Middle frontal gyrus (tissue), 1 donor: ENCODE data around the gene MORN1.

ENCODE experiments used
- DNase-seq: peaks from one replicate; pipeline ENCODE4 v3.0.0-alpha.2; 2015; ENCODE audit warnings: low spot score; ENCODE audit errors: extremely low spot score

MORN1 gene

DNA sequence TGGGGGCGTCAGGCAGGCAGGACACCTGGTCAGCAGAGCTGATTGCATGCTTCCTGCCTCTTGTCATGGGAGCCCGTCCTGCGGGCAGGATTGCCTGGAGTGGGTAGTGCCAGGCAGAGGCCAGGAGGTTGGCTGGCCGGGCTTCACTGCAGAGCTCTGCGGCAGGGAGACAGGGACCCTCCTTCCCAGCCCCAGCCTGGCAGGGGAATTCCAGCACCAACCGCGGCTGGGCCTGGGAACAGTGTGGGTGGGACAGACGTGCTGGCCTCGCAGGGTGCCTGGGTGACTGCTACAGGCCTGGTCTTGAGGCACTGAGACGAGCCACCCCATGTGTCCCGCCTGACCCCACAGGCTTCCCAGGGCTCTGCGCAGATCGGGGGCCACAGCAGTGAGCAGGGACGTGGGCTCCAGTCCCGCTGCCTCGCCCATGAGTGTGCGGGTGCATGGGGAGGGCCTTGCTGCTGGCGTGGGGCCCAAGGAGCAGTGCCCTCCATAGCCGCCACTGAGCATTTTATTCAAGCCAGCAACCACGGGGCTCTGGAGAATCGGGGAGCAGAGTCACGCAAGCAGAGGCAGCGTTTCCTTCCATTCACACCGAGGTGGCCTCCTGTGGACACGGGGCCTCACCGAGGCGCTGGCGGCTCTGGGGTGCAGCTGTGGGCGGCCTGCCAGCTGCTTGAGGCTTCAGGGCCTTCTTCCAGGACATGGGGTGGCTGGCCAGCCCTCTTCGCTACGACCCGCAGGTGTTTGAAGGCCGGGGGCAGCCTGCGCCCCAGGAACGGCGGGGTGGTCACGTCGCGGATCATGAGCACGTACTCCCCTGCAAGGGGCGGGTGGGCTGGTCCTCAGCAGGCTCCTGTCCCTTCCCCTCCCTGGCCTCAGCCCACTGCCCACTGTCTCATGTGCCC lies 70.3 kb downstream of the MORN1 start:
- DNase-seq: no peak

DNA sequence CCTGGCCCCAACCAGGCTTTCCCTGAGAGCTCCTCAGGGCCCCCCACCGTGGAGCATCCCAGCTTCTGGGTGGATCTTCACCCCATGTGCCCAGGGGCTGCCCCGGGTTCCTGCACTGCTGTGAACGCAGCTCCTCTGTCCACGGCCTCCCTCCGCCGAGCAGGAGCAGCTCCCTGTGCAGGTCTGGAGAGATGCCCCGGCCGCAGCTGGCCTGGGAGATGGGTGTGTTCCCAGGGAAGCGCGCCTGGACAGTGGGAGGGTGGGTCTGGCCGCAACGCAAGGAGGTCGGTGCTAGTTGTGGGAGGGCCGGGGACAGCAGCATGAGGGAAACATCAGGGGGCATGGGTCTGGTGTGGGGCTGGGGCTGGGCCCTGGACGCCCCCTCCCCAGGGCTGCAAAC lies 71.3 kb downstream of the MORN1 start:
- DNase-seq: no peak

DNA sequence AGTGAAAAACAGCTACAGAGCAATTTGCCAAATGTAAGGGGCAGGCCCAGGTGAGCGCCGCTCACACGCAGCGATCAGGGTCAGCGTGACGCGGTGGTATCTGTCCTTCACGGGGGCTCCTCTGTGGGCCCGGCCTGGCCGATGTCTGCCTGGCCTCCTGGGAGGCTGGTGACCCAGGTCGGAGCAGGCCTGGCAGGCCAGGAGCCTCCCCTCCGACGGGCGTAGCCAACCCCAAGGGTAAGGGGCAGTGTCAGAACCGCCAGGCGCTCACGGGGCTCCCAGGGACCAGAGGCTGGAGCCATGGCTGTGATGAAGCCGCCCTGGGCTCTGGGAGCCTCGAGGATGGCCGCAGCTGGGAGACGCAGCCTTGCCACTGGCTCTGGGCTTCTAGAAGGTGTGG lies 72.1 kb downstream of the MORN1 start:
- no peak for DNase-seq

DNA sequence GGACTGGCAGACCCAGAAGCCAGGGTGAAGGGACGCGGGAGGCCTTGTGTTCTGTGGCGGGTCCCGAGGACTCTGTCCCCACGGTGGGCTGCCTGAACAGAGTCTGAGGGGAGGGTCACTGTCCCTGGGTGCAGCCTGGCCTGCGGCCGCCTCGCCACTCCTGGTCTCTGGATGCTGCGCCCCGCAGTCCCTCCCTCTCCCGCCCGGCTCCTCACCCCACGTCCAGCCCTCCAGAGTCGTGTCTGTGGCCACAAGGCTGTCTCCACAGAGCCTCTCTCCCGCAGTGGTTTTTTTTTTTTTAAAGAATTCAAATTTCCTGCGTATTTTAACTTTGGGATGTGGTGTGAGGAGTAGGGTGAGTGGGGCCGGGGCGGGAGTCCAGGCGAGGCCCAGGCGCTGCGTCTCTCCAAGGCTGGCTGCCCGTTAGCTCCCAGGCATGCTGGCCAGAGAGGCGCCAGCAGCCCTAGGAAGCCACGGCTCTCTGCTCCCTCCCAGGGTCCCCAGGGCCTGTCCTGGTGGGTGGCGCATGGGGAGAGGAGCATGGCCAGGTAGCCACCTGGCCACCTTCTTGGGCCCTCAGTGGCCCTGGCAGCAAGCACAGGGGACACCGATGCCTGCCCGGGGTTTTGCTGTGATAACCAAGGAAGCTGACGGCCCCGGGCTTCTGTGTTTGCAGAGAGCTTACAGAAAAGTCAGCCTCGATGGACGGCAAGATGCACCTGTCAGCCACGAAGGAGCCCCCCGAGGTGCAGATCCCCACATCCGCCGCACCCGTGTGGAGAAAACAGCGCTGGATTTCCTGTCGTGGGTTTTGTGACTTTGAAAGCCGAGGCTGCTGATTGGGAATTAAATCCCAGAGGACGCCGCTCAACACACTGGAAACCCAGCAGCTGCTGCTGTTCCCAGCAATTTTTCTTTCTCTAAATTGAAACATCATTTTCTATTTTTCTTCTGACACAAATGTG lies 72.8 kb downstream of the MORN1 start:
- DNase-seq: no peak

DNA sequence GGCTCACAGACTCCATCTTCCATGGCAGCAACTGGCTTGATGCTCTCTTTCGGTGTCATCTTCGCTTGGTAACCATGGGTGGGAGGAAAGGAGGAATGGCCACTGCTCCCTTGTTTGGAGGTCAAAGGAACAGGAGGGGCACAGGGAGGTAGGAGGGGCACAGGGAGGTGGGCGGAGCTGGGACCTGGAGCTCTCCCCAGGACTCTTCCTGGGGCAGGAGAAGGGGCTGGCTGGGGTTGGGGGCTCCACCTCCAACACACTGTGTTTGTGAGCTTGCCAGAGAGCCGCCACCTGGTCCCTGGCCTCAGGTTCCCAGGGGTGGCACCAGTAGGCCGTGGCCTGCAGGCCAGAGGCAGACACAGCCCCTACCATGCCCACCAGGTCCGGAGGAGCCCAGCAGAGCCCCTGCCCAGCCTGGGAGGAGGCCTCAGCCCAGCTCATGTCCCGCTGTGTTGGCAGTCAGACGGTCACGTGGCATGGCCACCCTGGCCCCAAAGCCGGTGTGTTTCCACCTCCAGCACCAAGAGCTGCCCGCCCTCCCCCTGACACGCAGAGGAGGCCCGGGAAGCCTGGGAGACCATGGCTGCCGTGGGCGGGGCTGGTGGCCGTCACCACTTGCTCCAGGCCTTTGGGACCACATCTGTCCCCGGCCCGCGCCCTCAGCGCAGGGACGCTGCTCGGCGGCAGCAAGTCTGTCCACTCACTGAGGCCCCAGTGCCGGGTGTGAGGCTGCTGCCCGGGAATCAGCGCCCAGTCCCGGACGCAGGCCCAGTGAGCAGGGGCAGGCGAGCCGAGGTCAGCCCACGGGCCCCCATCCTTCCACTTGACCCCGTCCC lies 73.9 kb downstream of the MORN1 start:
- DNase-seq: no peak

DNA sequence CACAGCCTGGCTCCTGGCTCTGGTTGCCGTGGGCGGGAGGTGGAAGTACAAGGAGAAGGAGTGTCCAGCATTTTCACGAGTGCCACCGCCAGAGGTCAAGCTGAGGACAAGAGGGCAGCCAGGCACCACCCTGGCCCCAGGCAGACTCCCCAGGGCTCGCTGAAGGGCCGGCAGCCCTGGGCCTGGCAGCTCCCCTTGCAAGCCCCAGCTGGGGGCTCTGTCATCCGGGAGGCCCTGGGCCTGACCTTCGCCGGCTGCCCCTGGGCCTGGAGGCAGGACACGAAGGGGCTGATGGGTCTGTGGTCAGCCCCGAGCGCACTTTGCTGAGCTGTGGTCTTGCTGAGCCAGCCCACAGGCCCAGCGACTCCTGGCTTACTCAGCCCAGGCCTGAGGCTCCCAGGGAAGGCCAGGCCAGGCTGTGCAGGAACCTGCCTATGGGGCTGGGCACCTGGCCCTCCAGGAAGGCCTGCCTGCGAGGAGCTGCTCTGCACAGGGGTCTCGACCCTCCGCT lies 74.8 kb downstream of the MORN1 start:
- DNase-seq: no peak

DNA sequence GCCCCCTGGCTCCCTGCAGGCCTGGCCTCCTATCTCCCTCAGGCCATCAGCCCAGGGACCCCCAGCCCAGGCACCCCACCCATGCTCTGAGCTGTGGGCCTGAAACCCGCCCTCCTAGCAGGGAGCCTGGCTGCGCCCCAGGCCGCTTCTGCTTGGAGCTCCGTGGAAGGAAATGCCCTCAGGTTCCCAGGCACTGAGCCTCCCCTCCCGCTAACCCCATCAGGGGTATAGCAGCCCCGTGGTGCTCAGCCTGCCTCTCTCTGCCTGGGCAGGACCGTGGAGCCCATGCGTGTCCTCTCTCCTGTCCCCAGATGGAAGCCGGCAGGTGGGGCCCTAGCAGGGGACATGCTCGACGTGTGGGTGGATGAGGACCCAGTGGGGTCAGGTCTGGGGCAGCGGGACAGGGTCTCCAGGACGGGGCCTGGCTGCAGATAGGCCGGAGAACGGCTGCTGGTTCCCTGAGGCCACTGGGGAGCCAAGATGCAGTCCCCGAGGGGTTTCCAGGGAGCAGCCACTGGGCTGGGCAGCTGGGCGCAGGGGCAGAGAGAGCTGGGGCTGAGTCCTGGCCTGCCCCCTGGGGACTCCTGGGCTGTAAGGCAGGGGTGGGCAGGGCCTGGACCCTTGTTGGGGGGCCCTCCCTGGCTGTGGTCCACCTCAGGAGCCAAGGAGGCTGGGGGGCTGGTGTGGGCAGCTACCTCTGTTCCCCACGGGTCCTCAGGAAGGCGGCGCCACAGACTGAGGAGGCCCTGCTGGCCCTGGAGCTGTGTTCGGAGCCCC lies 75.5 kb downstream of the MORN1 start:
- DNase-seq: no peak

DNA sequence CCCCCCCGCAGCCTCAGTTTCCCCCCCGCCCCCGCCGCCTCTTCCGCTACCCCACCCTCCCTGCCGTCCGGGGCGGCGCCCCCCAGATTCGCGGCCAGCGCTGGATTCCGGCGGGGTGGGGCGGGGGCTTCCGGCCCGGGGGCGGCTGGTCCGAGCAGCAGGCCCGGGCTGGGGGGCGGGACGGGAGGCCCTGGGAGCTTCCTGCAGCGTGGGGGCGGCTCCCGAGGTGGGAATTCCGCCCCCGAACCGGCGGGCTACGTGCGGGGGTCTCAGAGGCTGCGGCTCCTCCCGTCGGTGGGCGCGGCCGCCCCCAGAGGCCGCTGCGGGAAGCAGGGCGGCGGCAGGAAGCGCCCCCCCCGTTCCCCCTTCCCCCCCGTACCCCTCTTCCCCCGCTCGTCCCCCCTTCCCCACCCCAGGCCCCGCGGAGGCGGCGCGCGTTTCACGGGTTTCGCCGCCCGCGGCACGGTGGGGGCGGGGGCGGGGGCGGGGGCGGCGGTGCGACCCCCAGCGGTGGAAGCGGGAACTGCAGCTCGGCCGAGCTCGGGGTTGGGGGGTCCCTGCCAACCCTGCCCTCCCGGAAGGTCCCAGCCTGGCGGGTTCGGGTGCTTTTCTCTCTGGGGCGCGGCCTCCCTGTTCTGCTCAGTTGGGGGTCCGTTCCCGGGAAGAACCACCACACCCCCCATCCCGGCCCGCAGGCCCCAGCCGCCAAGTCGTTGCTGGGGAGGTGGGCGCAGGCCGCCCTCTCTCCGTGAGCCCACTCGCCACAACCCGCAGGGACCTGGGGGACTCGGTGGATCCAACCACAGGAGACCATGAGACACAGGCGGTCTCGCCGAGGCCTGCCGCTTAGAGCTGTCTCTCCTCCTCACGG lies 76.3 kb downstream of the MORN1 start:
- DNase-seq: no peak

DNA sequence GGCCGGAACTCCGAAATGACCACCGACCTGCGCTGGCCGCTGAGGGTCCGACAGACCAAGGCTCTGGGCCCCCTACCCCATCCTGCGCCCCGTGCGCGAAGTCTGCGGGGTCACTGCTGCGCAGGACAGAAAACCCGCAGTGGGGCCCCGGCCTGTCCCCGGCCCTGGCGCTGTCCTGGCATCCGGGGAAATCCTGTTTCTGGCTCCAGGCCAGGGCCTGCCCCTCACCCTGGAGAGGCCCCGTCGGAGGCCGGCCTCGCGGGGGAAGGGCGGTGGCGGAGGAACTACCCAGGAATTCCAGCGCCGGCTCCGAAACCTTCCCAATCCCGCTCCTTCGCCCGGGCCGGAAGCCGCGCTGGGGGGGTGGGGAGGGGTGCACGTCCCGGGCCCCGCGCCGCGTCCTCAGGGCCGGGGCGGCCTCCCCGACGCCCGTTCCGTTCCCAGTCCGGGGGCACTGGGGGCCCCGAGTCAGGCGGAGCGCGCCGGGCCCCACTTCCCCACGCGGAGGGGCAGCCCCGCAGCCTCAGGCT lies 77.0 kb downstream of the MORN1 start:
- no peak for DNase-seq

DNA sequence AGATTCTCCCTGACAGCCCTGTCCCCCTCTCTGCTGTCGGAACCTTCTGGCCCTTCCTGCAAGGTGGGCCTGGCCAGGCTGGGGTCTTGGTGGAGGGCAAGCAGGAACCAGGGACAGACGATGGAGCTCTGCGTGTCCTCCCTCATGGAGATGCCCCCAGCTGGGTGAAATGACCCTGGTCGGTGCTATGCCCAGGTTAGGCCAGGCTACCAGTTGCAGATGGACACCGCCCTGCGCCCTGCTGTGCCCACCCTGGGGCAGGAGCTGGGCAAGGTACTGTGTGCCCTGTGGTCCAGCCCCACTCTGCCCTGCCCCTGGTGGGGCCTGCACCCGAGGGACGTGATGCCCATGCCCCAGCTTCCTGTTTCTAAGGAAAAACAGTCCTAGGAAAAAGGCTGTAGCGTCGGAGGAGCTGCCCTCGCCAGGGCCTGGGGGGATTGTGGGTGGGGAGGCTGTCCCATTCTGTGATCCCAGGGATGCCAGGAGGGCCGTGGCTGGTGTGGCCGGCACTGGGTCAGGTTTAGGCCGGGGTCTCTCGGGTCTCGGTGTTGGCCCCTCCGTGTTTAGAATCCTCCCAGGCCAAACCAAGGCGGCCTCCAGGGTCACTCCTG lies 77.6 kb downstream of the MORN1 start:
- no peak for DNase-seq

DNA sequence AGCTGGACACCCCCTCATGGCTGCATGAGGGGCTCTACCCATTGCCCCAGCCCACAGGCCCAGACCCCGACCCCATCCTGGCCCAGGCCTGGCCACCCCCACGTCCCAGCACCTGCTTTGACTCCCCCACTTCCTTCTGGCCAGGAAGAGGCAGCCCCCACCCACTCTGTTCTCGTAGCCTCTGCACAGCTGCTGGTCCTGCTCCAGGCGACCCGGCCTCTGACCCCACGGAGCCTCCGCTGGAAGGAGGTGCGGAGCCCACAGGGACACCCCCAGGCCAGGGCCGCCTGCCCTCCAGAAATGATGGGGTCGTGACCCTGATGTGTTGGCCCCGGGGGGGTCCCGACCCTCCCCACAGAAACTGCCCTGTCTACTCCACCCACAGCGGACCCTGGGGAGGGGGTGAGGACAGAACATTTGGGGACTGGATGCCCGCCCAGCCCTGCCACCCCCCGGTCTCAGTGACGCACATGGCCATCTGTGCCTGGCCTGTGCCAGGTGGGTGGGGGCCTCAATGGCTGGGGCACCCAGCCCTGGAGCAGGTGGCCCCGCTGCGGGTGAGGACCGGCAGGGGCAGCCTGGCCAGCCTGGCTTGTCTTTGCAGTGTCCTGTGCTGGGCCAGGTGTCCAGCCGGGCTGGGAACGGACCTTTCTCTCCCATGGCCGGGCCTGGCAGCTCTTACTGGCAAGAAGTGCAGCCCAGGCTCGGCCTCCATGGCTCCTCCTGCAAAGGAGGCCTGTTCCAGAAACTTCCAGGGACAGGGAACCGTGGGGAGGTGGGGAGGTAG lies 78.6 kb downstream of the MORN1 start:
- DNase-seq: no peak

DNA sequence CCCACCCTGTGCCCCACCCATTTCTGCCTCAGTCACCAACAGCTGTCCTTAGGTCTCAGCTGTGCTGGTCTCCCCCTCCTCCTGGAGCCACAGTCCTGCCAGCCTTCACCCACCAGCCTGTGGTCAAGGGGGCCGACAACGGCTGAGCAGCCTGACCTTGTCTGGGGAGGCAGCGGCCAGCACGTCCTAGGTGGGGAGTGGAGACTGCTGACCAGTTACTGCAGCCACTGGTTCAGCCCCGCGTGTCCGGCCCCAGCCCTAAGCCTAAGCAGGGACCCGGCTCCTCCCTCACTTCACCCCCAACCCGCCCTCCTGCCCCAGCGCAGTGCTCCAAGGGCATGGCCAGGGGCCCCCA lies 79.2 kb downstream of the MORN1 start:
- DNase-seq: no peak

DNA sequence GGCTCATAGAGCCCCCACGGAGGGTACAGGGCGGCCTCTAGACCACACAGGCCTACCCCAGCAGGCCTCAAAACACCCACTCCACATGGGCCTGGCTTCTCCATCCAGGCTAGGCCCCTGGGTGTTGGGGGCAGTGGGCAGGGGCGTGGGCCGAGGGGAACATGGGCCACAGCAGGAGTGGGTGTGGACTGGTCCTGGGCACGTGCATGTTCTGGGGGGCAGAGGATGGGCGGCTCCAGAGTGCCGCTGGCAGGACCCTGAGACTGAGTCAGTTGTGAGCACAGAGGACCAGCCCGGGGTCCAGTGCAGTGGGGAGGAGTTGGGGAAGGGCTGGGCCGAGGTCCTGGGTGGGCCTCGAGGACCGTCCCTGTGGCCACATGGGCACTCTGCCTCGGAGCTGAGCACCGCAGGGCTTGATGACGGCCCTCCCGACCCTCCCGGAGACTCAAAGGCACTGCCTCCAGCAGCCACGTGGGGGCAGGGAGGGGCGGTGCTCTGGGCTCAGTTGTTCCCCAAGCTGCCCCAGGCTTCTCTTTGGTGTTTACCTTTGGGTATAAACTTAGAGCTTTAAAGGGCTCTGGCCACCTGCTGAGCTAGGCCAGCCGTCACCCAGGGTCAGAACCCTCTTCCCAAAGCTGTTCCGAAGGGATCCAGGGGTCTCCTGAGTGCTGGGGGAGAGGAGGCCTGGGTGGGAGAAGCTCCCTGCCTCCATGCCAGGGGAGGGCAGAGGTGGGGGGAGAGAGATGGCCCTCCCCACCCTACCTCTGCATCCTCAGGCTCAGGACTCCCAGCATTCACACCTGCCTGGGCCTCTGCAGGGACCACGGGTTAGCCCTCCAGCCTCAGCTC lies 79.9 kb downstream of the MORN1 start:
- no peak for DNase-seq

DNA sequence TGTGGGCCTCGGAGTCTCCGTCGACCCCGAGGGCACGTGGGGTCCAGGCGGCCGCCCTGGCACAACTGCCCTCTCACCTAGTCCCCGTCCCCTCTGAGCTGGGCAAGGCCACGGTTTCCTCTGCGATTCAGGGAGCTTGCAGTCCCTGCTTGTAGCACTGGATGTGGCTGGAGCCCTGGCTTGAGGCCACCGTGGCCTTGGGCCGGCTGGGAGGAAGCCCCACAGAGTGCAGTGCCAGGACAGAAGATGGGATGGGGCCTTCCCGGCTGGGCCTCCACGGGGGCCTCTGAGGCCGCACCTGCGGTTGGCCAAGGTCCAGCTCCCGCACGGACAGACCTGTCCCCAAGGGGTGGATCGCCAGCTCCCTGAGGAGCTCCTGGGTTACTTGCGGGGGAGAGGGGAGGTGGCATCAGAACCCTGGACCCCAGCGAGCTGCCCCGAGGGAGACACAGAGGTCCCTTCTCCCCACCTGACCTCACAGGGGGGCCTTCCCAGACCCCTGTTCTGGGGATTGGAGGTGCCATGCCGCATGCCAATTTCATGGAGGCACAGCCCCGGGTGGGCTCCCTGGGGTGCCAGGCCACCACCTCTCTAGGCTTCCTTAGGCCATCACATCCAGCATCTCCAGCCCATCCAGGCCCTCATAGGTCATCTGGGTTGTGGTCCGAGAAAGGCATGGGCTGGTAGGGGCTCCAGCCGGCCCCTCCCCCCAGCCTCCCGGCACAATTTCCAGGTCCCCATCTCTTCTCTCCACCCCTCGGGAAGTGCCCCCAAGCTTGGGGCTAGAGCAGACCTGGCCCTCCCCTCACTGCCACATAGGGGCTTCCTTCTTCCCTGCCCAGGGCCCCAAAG lies 80.8 kb downstream of the MORN1 start:
- DNase-seq: no peak

DNA sequence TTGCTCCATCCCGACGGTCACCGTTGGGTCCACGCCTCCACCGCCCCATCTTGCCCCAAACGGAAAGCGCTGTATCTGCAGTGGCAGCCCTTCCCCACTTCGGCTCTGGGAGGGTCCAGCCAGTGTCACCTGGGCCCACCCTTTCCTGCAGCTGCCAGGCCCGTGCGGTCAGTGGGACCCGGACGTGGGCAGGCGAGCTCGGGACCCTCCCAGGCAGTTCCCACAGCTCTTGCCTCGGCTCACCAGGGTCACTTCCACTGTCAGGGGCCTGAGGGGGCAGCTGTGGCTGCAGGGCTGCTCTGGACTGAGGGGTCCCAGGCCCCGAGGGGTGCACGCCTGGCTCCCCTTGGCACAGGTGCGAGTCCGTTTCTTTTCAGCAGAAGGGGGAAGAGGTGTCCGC lies 82.5 kb downstream of the MORN1 start:
- no peak for DNase-seq

DNA sequence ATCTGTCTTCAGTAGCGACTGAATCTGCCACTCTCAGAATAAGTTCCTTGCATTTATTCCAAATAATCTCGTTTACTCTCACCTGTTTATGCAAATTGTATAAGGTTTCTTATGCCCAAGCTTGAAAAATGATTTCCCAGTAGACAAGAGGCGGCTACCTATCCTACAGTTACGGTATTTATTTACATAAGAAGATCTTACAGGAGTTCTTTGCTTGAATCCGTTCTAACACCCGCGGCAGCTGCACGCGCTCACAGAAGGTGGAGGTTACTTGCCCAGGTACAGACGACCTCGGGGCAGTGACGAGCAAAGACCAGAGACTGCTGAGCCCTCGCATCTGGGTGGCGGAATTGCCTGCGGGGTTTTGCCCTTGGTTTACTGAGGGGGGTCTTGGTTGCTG lies 83.4 kb downstream of the MORN1 start:
- no peak for DNase-seq
